HL-60/S4 treated with retinoic acid at 250 ng/mL for 4 days and 3 days (cell line): Measurements from ENCODE around the gene C10orf90.

Experiments used
- in situ Hi-C: fragments of 300-500 bp; cut with MboI; formaldehyde crosslinking; loops from 2 replicates; pipeline ENCODE4 v1.7.0; 2022; ENCODE audit warnings: low sequenced_read_pairs

The C10orf90 gene

DNA sequence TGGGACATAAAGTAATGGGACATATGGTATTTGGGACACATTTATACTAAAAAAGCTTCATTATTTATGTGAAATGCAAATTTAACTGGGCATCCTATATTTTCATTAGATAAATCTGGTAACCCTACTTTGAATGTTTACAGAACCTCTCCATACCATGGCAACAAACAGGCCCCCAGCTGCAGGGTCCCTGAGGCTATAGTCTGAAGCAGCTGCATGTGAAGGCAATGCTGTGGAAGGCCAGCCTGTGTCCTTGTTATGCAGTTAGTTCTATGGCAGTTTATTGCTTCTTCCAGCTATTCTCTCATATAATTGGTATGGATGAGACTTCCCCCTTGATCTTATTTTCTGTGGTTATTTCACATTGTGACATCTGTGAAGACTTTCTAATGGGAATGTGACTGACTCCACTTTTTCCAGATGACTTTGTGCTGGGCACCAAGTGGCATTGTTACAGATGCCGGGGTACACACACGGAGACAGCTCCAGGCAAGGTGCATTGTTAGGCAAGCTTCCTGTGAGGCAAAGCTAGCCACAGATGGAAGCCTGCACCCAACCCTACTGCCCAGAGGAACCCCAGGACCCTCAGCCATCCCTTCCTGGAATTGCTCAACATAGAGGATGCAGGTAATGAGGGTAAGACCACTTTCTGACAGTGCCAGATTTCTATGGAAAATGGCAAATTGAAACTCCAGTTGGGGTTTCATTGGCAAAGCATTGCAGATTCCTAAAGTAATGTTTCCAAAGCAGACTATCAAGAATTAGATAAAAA is 232.7 kb downstream of the C10orf90 start:
- in situ Hi-C loops, result no loop called here

- in situ Hi-C loops, result no loop called here
Measured at GRCh38 chr10:126434235-126434634, 236.3 kb downstream of the C10orf90 start.

- in situ Hi-C loops, result no loop called here
Measured at GRCh38 chr10:126433351-126433750, 237.1 kb downstream of the C10orf90 start.

- in situ Hi-C loops, result no loop called here
Measured at GRCh38 chr10:126432507-126432906, 238.0 kb downstream of the C10orf90 start.

GRCh38 chr10:126431816-126432215 is 238.7 kb downstream of the C10orf90 start:
- in situ Hi-C loops, result no loop called here

GRCh38 chr10:126430512-126430911 is 240.0 kb downstream of the C10orf90 start:
- in situ Hi-C loops, result no loop called here

DNA sequence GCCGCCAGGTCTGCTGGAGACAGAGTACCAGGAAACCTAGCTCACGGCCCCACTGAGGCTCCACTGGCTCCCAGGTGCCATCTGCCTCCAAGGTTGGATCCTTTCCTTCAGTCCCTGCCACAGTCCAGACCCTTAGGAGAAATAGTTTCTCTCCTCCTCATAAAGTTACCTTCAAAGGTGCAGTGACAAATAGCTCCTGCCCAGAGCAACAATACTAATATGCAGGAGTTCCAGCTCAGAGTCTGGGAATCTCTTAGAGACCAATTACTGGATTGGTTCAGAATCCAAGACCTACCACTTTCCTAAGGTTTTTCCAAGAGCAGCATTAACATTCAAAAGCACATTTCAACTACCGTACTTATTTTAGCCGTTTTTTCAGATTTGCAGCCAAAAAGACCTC is 241.2 kb downstream of the C10orf90 start:
- in situ Hi-C loops, result no loop called here

GRCh38 chr10:126425489-126426065 is 244.9 kb downstream of the C10orf90 start:
- in situ Hi-C loops, result no loop called here

DNA sequence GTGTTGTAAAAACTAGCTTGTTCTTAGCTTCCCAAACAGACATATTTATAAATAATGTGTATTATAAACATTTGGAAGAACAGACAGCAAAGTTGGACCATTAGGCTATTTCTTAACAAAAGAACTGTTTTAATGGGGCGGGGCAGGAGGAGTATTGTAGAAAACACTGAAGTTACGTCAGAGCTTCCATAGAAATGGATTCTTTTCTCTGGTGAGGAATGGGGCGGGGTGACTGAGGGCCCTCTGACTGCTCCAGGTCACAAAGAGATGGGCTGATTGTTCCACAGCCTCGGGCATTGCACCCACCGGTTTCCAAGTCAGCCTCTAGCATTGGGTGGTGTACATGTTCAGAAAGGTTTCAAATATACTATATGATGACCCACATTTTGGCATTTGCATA is 245.5 kb downstream of the C10orf90 start:
- in situ Hi-C loops, result no loop called here

DNA sequence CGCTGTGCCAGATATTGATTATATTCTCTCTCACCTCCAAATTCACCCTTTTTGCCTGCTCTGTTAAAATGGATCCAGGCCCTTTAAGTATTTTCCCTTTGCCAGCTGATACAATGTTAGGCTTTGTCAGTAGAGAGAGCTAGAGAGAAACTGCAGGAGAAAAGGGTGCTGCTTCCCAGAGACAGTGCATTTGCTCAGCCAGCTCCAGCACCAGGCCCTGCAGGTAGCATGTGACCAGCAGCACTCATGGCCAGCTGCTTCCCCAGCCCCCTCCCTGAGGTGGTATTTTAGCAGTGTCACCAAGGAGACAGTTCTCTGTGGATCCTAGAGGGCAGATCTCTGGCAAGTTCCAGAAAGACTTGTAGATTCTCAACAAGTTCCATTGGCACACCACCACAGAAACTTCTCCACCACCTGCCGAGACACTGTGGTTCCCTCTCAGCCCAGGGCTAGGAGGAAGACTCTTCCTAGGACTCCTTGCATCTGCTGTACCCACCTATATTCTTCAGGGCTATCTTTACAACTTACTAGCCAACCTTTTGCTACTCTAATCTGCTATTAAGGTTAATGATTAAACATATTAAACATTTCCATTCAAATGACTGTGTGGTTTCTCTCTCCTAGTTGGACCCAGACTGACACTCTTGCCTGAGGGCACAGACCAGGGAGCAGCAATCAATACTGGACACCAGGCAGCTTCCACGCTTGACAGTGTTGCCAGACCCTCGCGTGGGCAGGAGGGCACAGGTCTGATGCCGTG is 246.6 kb downstream of the C10orf90 start:
- in situ Hi-C loops, result no loop called here

- in situ Hi-C loops, result no loop called here
Measured at GRCh38 chr10:126422567-126422966, 247.9 kb downstream of the C10orf90 start.

DNA sequence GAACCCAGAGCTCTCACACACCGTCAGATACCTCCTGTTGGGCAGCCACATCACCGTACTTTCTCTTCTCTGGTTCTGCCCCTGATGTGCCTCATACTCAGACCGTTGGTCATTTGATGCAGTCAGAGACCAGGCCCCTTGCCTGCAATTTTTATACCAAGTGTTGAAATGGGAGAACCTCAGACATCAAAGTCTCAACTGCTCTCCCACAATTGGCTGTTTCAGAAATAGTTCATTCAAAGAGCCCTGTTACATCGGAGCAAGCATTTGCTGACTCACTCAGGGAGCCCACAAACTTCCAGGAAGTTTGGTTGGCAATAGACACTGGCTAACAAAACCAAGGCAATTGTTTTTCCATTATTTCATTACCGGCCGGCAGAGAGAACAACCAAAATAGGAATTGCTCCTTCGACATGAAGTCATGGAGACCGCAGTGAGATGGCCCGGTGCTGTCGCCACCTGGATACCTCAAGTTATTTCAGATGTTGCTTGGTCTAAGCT is 248.7 kb downstream of the C10orf90 start:
- in situ Hi-C loops, result no loop called here

DNA sequence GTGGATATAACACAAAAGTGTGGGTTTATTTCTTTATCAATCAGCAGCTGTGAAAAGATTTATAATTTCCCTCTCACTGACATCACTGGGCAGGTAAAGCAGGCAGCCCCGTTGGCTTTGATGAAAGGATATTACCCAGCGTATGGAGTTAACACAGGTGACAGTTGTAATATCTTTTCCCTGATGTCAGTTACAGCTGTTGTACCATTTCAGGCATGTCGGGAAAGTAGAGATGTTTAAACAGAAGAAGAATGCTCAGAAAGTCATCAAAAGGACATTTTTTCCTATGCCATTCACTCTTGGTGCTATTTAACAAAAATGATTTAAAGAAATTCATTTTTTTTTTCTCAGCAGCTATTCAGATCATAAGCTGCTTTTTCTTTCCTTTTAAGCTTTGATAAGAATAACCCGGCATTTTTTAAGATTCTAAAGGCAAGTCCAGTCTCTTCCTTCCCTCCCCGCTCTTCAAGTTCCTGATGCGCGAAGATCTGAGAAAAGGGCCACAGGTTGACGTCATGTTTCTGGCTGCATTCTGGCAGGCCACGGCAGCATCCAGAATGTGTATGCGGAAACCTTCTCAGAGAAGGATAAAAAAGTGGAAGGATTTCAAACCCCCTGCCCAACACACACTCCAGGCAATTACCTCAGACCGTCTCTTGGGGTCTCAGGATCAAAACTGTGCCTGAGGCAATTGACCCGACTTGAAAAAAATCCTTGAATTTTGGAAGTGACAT is 249.8 kb downstream of the C10orf90 start:
- in situ Hi-C loops, result no loop called here

DNA sequence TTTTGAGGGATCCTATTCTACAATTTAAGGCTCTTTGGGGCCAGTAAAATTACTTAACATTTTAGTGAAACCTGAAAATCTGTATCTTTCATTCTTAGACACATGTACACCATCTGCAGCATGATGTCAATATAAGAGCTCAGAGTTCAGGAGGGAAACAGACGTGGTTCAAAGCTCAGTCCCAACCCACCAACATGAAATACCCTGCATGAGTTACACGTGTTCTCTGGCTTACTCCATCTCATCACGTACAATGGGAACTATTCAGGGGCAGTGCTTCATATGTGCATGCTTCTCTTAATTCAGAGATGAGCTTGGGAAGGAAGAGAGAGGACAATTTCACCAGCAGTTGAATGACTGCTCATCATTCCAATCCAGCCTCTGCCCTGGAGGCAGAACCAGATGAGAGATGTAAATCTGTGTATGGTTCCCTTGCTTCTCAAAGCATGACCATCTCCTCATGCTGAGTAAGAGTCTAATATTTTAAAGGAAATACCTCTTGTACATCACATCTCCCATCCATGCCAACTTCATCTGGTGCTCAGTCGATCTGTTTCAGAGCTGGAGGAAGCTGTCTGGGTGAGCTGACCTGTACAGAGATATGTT is 253.2 kb downstream of the C10orf90 start:
- in situ Hi-C loops, result no loop called here

- in situ Hi-C loops, result no loop called here
Measured at GRCh38 chr10:126409821-126410220, 260.7 kb downstream of the C10orf90 start.

DNA sequence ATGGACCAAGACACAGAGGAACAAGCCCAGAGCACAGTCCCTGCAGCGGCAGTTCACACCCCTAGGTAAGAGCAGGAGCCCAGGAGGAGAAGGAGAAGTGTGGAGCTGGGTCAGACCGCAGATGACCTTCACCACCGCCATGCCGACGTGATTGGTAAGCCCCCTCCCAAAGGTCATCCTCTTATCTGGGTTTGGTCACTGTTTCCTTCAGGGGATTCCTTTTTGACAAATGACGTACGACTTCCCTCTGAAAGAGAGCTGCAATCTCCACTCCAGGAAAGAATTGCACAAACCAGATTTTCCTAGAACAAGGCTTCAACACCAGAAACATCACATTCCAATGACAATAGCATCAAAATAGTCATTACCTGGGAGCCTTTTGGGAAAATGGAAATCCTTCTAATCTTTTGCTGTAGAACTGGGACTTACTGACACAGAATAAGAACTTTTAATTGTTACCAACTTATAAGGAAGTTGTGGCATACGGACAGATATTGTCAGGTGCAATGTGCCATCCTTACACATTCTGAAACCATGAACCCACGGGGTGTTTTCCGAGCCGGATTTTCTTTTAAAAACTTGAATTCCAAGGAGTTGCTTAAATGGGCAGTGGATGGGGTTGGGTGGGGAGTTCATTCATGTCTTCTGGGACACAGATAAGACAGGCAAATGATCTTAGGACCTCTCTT is 261.4 kb downstream of the C10orf90 start:
- in situ Hi-C loops, result no loop called here

DNA sequence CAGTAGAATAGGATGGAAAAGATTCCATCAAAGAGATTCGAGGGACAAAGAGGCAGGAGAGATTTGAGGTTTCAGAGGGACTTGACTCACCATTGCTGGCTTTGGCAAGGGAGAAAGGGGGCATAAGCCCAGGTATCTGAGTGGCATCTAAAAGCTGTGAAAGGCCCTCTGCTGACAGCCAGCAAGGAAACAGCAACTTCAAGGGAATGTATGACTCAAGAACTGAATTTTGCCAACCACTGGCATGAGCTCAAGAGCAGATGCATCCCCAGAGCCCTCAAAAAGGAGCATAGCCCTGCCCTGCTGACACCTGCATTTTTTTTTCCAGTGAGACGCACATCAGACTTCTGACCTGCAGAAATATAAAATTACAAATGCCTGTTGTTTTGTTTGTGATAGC is 262.7 kb downstream of the C10orf90 start:
- in situ Hi-C loops, result no loop called here

GRCh38 chr10:126405239-126405775 is 265.2 kb downstream of the C10orf90 start:
- in situ Hi-C loops, result no loop called here

GRCh38 chr10:126402721-126403695 is 267.5 kb downstream of the C10orf90 start:
- in situ Hi-C loops, result no loop called here
